Duodenal mucosa (tissue), 2 donors: ENCODE measurements around the gene SCN1B.

Experiments used
- H3K27ac ChIP-seq: one replicate; pipeline ENCODE4 v1.7.0; 2013; ENCODE audit warnings: low read depth, low read length
- H3K27me3 ChIP-seq, 2 donors: one replicate each; pipeline ENCODE4 v1.7.0; 2013; ENCODE audit warnings: low read length in 2 of 2, control low read depth in 1 of 2; ENCODE audit not compliant: insufficient read depth in 2 of 2, control insufficient read depth in 1 of 2
- H3K36me3 ChIP-seq, 2 donors: one replicate each; pipeline ENCODE4 v1.7.0; 2013; ENCODE audit warnings: low read length in 2 of 2, control low read depth in 1 of 2; ENCODE audit not compliant: insufficient read depth in 2 of 2, control insufficient read depth in 1 of 2
- H3K4me1 ChIP-seq, 2 donors: one replicate each; pipeline ENCODE4 v1.7.0; 2013; ENCODE audit warnings: low read length in 2 of 2, control low read depth in 1 of 2; ENCODE audit not compliant: insufficient read depth in 2 of 2, control insufficient read depth in 1 of 2
- H3K4me3 ChIP-seq, 2 donors: one replicate each; pipeline ENCODE4 v1.7.0; 2013; ENCODE audit warnings: low read length in 2 of 2, low read depth in 1 of 2
- H3K9ac ChIP-seq, 2 donors: one replicate each; pipeline ENCODE4 v1.7.0; 2013; ENCODE audit warnings: low read length in 2 of 2, low read depth in 1 of 2
- H3K9me3 ChIP-seq, 2 donors: one replicate each; pipeline ENCODE4 v1.7.0; 2013; ENCODE audit warnings: low read length in 2 of 2, control low read depth in 1 of 2; ENCODE audit not compliant: control insufficient read depth in 1 of 2

The SCN1B gene

DNA sequence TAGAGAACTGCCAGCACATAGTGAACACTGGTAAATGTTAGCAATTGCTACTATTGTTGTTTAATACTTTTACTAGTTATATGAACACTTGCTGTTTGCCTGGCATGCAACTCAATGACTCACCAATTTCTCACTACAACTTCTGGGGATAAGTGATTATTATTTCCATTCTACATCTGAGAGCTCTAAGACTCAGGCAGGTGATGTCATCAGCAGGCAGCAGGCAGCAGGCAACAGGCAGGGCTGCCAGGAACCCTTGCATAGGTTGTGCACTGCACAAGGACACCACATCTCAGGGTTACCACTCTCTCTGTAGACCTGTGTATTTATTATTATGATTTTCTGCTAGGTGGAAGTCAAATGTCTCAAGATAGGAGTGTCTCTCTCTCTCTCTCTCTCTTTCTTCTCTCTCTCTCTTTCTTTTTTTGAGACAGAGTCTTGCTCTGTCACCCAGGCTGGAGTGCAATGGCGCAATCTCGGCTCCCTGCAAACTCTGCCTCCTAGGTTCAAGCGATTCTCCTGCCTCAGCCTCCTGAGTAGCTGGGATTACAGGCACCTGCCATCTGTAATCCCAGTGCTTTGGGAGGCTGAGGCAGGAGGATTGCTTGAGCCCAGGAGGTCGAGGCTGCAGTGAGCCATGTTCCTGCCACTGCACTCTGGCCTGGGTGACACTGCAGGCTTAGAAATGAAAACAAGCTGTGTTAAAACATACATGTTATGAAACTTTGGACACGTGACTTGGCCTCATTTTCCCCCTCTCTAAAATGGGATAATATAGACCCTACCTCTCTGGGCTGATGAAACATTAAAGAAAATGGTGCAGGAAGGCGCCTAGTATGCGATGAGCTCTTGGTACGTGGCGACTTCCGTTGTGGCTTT lies 33.9 kb downstream of the SCN1B start:
- Histone ChIP-seq H3K4me3 (no peak overlapping the region), H3K4me1 (no peaks in the 10 kb centered on the region), H3K27ac (no peak overlapping the region), H3K9me3 (no peaks in the 10 kb centered on the region), H3K27me3 (no peaks in the 10 kb centered on the region), H3K36me3 (no peaks in the 10 kb centered on the region), H3K9ac (no peak overlapping the region)

DNA sequence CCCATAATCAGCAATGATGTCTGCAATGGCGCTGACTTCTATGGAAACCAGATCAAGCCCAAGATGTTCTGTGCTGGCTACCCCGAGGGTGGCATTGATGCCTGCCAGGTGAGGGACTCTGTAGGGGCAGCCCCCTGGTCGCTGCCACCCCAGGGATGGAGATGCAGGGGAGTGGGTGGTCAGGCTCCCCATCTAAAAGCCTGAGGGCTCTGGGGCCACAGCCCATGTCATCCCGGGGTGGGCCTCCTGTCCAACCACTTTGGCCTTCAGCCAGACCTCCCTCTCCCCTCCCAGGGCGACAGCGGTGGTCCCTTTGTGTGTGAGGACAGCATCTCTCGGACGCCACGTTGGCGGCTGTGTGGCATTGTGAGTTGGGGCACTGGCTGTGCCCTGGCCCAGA lies 35.3 kb downstream of the SCN1B start:
- H3K9ac ChIP-seq = no peak overlapping the region
- H3K27ac ChIP-seq = no peak overlapping the region
- H3K27me3 ChIP-seq = no peaks in the 10 kb centered on the region

DNA sequence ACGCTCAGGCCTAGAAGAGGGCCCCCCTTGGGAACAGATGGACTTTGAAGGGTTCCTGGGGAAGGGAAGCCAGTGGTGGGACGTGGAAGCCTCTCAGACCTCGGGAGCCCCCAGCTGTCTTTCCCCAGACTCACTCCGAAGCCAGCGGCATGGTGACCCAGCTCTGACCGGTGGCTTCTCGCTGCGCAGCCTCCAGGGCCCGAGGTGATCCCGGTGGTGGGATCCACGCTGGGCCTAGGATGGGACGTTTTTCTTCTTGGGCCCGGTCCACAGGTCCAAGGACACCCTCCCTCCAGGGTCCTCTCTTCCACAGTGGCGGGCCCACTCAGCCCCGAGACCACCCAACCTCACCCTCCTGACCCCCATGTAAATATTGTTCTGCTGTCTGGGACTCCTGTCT lies 35.9 kb downstream of the SCN1B start:
- Histone ChIP-seq H3K4me3 (no peak overlapping the region), H3K9me3 (peaks cover 4 to 6% of the 10 kb centered on the region in 2 donors), H3K27ac (no peak overlapping the region), H3K9ac (no peak overlapping the region), H3K27me3 (no peaks in the 10 kb centered on the region), H3K36me3 (no peaks in the 10 kb centered on the region), H3K4me1 (no peaks in the 10 kb centered on the region)

More for the DNA sequence above, 35.3 kb downstream of the SCN1B start:
- no peaks in the 10 kb centered on the region for H3K36me3 ChIP-seq
- no peaks in the 10 kb centered on the region for H3K4me1 ChIP-seq
- no peak overlapping the region for H3K4me3 ChIP-seq
- H3K9me3 ChIP-seq = peaks cover 3 to 4% of the 10 kb centered on the region in 2 donors

DNA sequence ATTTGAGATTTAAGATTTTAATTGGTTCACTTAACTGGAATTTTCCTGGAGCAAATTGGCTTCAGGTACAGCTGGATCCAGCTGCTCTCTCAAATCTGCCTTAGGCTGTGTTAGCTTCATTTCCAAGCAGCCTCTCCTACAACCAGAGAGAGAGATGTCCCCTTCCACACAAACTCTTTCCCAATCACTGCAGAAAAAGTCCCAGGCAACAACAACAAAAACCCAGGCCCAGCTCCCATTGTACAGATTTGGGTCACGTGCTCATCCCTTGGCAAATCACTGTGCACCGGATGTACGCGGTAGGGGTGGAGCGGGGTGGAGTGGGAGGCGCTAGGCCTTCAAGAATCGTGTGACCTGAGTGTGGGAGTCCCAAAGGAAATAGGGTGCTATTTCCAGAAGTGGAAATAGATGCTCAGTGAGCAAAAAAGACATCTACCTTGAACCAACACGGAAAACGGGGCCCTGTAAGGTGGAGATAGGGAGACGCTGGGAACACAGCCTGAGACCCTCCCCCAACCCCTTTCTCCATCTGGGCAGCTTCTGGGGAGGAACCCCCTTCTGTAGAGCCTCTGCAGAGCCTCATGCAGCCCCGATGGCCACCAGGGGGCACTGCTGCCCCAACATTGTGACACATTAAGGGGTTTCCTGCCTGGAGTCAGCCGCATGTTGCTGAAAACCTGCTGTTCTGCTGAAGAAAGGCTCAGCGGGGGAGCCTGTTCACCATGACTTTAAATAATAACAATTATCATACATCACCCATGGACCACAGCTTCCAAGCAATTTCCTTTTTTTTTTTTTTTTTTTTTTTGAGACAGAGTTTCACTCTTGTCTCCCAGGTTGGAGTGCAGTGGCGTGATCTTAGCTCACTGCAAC lies 36.7 kb downstream of the SCN1B start:
- no peak overlapping the region for H3K9ac ChIP-seq

DNA sequence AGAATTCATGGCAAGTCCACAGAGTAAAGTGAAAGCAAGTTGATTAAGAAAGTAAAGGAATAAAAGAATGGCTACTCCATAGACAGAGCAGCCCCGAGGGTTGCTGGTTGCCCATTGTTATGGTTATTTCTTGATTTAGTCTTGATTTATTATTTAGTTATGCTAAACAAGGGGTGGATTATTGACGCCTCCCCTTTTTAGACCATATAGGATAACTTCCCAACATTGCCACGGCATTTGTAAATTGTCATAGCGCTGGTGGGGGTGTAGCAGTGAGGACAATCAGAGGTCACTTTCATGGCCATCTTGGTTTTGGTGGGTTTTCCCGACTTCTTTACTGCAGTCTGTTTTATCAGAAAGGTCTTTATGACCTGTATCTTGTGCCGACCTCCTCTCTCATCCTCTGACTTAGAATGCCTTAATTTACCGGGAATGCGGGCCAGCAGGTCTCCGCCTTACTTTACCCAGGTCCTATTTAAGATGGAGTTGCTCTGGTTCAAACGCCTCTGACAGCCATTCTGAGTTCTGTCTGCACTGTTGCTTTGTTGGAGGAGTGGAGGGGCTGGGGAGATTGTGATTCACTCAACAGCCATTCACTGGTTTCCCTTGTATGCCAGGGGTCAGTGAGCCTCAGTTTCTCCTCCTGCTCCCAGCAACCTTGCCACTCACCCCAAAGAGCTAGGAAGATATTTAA lies 38.8 kb downstream of the SCN1B start:
- no peaks in the 10 kb centered on the region for H3K27me3 ChIP-seq
- no peaks in the 10 kb centered on the region for H3K4me1 ChIP-seq
- no peaks in the 10 kb centered on the region for H3K36me3 ChIP-seq
- H3K9me3 ChIP-seq = peaks cover 4 to 6% of the 10 kb centered on the region in 2 donors
- no peak overlapping the region for H3K4me3 ChIP-seq
- no peak overlapping the region for H3K27ac ChIP-seq
- H3K9ac ChIP-seq = no peak overlapping the region

More for the DNA sequence above, 36.7 kb downstream of the SCN1B start:
- Histone ChIP-seq H3K9me3 (peaks cover 4 to 6% of the 10 kb centered on the region in 2 donors), H3K4me1 (no peaks in the 10 kb centered on the region), H3K27me3 (no peaks in the 10 kb centered on the region), H3K36me3 (no peaks in the 10 kb centered on the region), H3K4me3 (no peak overlapping the region), H3K27ac (no peak overlapping the region)

DNA sequence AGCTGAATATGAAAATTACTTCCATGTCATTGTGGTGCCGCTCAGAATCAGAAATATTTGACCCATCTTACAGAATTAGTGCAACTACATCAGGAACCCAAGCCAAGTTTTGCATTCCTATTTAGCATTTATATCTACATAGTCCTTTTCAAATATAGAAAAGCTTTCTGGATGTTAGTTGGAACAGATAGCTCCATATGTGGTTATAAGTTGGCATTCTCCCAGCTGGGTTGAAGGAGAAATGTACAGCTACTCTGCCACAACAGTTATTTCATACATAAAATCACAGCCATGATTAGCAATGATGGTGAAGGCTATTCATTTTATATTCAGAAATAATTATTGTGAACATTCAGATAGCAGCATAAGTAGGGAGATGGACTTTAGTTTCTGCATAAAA lies 39.4 kb downstream of the SCN1B start:
- H3K9me3 ChIP-seq = peaks cover 4 to 6% of the 10 kb centered on the region in 2 donors

DNA sequence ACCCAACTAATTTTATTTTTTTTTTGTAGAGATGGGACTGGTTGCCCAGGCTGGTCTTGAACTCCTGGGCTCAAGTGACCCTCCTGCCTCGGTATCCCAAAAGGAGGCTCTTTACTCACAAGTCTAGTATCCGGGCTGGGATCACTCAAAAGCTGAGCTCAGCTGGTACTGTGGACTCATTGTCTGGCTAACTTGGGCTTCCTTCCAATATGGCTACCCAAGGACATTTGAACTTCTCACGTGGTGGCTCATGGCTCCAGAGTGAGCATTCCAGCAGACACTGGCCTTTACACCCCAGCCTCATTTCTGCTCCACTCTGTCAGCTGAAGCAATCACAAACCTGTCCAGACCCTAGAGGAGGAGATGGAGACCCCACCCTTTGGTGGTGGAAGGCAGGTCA lies 40.2 kb downstream of the SCN1B start:
- Histone ChIP-seq H3K27me3 (no peaks in the 10 kb centered on the region), H3K9me3 (peaks cover 4 to 6% of the 10 kb centered on the region in 2 donors), H3K27ac (no peak overlapping the region), H3K4me3 (no peak overlapping the region), H3K36me3 (no peaks in the 10 kb centered on the region), H3K9ac (no peak overlapping the region), H3K4me1 (no peaks in the 10 kb centered on the region)

More for the DNA sequence above, 39.4 kb downstream of the SCN1B start:
- Histone ChIP-seq H3K9ac (no peak overlapping the region), H3K36me3 (no peaks in the 10 kb centered on the region), H3K4me3 (no peak overlapping the region), H3K27me3 (no peaks in the 10 kb centered on the region), H3K27ac (no peak overlapping the region), H3K4me1 (no peaks in the 10 kb centered on the region)

DNA sequence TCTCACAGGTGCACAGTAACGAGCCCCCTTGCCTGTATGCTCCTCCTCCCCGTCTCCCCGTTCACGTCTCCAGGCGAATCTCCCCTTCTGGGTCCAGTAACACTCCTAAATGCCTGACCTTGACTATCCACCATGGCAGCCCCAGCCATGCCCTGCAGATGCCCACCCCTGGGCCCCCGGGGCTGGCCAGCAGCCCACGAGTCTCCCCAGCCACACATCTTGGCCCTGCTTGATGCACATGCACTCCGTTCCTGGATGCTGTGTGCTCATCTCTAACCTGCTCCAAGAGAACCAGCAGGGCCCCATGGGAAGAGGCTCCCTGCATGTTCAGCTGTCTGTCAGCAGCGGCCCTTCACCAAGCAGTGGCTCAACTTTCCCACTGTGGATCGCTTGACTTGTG lies 43.2 kb downstream of the SCN1B start:
- H3K4me3 ChIP-seq = no peak overlapping the region

DNA sequence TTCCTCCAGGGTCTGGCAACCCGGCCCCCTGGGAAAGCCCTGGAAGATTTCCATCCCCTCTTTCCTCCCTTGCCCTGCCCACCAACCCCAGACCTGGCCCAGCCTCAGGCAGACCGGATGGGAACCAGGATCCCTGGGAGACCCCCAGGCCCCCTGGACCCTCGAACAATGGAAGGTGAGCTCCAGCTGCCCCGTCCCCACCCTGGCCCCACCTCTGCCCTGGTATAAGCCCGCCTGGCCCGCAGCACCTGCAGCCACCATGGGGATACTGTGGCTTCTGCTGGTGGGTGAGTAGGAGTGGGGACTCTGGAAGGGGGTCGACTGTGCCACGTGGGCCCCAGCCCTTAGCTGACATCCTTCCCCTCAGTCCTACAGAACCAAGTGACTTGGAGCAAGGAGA lies 43.7 kb downstream of the SCN1B start:
- H3K36me3 ChIP-seq = no peaks in the 10 kb centered on the region
- H3K27ac ChIP-seq = no peak overlapping the region
- H3K9ac ChIP-seq = no peak overlapping the region
- H3K4me3 ChIP-seq = no peak overlapping the region
- no peaks in the 10 kb centered on the region for H3K27me3 ChIP-seq
- peaks cover 4 to 6% of the 10 kb centered on the region in 2 donors for H3K9me3 ChIP-seq
- no peaks in the 10 kb centered on the region for H3K4me1 ChIP-seq

More for the DNA sequence above, 43.2 kb downstream of the SCN1B start:
- Histone ChIP-seq H3K9me3 (peaks cover 4 to 6% of the 10 kb centered on the region in 2 donors), H3K27me3 (no peaks in the 10 kb centered on the region), H3K4me1 (no peaks in the 10 kb centered on the region), H3K27ac (no peak overlapping the region), H3K9ac (no peak overlapping the region), H3K36me3 (no peaks in the 10 kb centered on the region)
